Aorta (tissue), 5 donors: ENCODE measurements around the gene GJC1. TPM values are rescaled to one million over a fixed set of nuclear protein-coding genes. Genes with fewer than 3 reads are reported as not detected.

ENCODE experiments used
- ATAC-seq: fragments of 200-7000 bp; cut with Tn5 transposase; one replicate; pipeline ENCODE4 v1.9.1; 2022; ENCODE audit warnings: moderate library complexity; ENCODE audit not compliant: low FRiP score
- DNase-seq, 2 donors: peaks; one replicate each; pipeline ENCODE4 v3.0.0-alpha.2; 2020
- H3K27ac ChIP-seq, 2 donors: one replicate each; pipeline ENCODE4 v1.5.1; 2013; ENCODE audit warnings: low read length in 2 of 2, mild to moderate bottlenecking in 2 of 2, moderate library complexity in 2 of 2, control low read depth in 1 of 2, inconsistent platforms in 1 of 2, low read depth in 1 of 2
- H3K27me3 ChIP-seq, 2 donors: one replicate each; pipeline ENCODE4 v1.6.1; 2013; ENCODE audit warnings: control low read depth in 1 of 2, low read length in 1 of 2, mild to moderate bottlenecking in 1 of 2, moderate library complexity in 1 of 2; ENCODE audit not compliant: insufficient read depth in 2 of 2, control insufficient read depth in 1 of 2
- H3K36me3 ChIP-seq, 2 donors: one replicate each; pipeline ENCODE4 v1.6.1; 2013; ENCODE audit warnings: control low read depth in 1 of 2, low read length in 1 of 2, mild to moderate bottlenecking in 1 of 2; ENCODE audit not compliant: insufficient read depth in 2 of 2, control insufficient read depth in 1 of 2
- H3K4me1 ChIP-seq, 2 donors: one replicate each; pipeline ENCODE4 v1.6.1; 2013; ENCODE audit warnings: low read length in 2 of 2, control low read depth in 1 of 2, mild to moderate bottlenecking in 1 of 2, moderate library complexity in 1 of 2; ENCODE audit not compliant: insufficient read depth in 2 of 2, control insufficient read depth in 1 of 2
- H3K4me3 ChIP-seq, 2 donors: one replicate each; pipeline ENCODE4 v1.5.1; 2013; ENCODE audit warnings: low read length in 2 of 2, control low read depth in 1 of 2, mild to moderate bottlenecking in 1 of 2
- H3K9me3 ChIP-seq: one replicate; pipeline ENCODE4 v1.6.1; 2013; ENCODE audit warnings: mild to moderate bottlenecking, low read length; ENCODE audit not compliant: control insufficient read depth
- WGBS, 2 donors: extraction: QIAGEN DNeasy Blood & Tissue Kit; methylation state at CpG; one replicate each; pipeline ENCODE4 v1.1.7; 2013; 5-methylcytosine and 5-hydroxymethylcytosine counted together
- intact Hi-C, 2 donors: fragments of 100-400 bp; cut with DNase I; formaldehyde crosslinking; loops; one replicate each; pipeline versions ENCODE4 v1.14.2 to v1.15.0; 2022
- polyA plus RNA-seq, 2 donors: library from polyadenylated mRNA; stranded (reverse); fragments of 200-250 nt; gene quantifications; one replicate each; pipeline ENCODE4 v1.2.3, GENCODE V29; 2013
- total RNA-seq, 2 donors: library from RNA; stranded (reverse); fragmentation: NEBNext Ultra II Directional; extraction: Animal tissue kit (Norgen Biotek cat#: 25700); gene quantifications; one replicate each; pipeline ENCODE4 v1.2.1, GENCODE V29; 2021
- donor health status: healthy with polysubstance abuse.
- donor health status: Bipolar disorder and iron deficiency.
- donor health status: DM: no; HTN: no; CAD: no.
- donor health status: DM: no; HTN: no; CAD: no.
- donor health status: DM: yes; HTN: yes; CAD: no.

GJC1 gene
- total and polyA plus RNA-seq, 4 donors: 2.9 to 34.3 (median 14.7) TPM

GRCh38 chr17:44792276-44792675 is 37.8 kb downstream of the GJC1 start:
- 86 to 89% methylated on average over 1 of the region's 1 CpG for WGBS, 2 donors
- Histone ChIP-seq H3K27me3 (no peaks in the 10 kb centered on the region), H3K4me1 (no peaks in the 10 kb centered on the region), H3K36me3 (peaks cover 0 to 1% of the 10 kb centered on the region in 2 donors), H3K27ac (no peak overlapping the region), H3K4me3 (no peak overlapping the region), H3K9me3 (no peaks in the 10 kb centered on the region)
- ATAC-seq (no peak), DNase-seq (no peak)
- intact Hi-C loops: loop anchor here in 1 of 2 donors (5.0 kb wide), 1 partner anchor 35 kb away; no protein-coding TSS in a partner anchor

GRCh38 chr17:44788139-44788538 is 41.9 kb downstream of the GJC1 start:
- ATAC-seq (no peak), DNase-seq (peak in 1 of 2 donors; percentile 12)
- Histone ChIP-seq H3K4me1 (no peaks in the 10 kb centered on the region), H3K27ac (no peak overlapping the region), H3K36me3 (no peaks in the 10 kb centered on the region), H3K9me3 (no peaks in the 10 kb centered on the region), H3K4me3 (no peak overlapping the region), H3K27me3 (no peaks in the 10 kb centered on the region)
- 87 to 93% methylated on average over 7 of the region's 7 CpGs for WGBS, 2 donors
- intact Hi-C loops: no loop called here

DNA sequence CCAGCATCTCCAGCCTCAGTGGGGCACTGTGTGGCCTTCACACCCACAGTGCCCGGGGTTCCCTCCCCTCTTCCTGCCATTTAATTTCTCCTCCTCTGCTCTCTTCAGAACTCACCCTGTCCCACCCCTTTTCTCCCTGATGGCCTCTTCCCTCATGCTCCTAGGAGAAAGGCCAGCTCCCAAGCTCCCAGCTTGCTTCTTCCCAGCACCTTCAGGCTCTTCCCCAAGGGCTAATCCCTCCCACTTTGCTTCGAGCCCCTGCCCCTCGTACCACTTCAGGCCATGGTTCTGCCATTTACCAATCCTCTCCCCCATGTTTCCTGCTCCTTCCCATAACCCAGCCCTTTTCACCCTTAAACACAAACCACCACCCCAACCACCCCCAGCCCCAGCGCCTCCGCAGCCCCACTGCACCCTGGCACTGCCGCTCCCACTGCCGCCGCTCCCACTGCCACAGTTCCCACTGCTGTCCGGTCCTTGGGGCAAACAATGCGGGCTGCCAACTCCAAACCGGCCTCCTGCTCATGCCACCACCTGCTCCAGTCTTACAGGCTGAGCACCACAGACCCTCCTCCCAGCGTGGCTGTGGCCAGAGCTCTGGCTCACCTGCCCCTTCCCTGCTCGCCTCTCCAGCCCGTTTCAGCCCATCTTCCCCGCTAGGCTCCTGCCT is 42.7 kb downstream of the GJC1 start:
- H3K4me1 ChIP-seq: no peaks in the 10 kb centered on the region
- intact Hi-C loops: no loop called here
- no peaks in the 10 kb centered on the region for H3K27me3 ChIP-seq
- H3K27ac ChIP-seq: peak overlapping the region in 1 of 2 donors; percentile 39
- H3K36me3 ChIP-seq: no peaks in the 10 kb centered on the region
- DNase-seq (no peak), ATAC-seq (peak; percentile 44)
- 12 to 23% methylated on average over 15 of the region's 15 CpGs for WGBS, 2 donors
- H3K4me3 ChIP-seq: no peak overlapping the region
- H3K9me3 ChIP-seq: no peaks in the 10 kb centered on the region

DNA sequence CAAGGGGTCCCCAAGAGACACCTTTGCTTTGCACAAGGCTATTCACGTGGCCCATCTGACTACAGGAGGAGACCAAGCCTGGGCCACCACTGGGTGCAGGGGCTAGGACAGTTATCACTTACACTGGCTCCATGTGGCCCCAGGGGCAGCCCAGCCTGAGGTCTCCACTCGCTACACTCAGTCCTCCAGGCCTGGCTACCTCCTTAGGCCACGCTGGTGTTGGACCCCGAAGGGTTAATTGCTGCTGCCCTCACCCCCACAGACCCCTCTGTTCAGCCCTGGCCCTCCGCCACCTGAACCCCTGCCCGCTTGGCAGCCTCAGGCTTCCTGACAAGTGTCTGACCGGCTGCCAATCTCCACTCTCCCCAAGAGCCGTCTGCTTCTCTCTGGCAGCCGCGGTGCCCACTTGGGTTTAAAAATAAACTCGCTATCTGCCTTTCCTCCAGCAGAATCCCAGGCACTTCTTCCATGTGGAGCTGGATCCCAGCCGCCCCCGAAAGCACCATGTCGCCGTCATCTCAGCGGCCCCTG is 43.5 kb downstream of the GJC1 start:
- intact Hi-C loops: no loop called here
- H3K36me3 ChIP-seq: no peaks in the 10 kb centered on the region
- 7 to 9% methylated on average over 16 of the region's 16 CpGs for WGBS, 2 donors
- peak overlapping the region in 1 of 2 donors; percentile 39 for H3K27ac ChIP-seq
- no peaks in the 10 kb centered on the region for H3K4me1 ChIP-seq
- no peaks in the 10 kb centered on the region for H3K9me3 ChIP-seq
- H3K4me3 ChIP-seq: no peak overlapping the region
- H3K27me3 ChIP-seq: no peaks in the 10 kb centered on the region
- ATAC-seq (peak; percentile 33), DNase-seq (no peak)

DNA sequence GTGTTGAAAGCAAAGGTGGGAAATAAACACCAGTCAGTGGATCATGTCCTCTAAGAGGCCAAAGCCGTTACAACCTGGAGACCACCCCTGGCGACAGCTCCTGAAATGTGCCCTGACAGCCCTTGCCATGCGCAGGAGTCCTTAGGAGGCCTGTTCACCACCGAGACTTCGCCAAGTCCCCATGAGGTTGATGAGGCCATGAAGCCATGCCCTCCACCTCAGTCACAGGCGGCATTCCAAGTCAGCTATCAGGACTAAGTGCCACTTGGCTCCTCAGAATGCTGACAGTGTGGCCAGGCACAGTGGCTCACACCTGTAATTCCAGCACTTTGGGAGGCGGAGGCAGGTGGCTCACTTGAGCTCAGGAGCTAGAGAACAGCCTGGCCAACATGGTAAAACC is 44.2 kb downstream of the GJC1 start:
- H3K9me3 ChIP-seq: no peaks in the 10 kb centered on the region
- 74 to 78% methylated on average over 7 of the region's 7 CpGs for WGBS, 2 donors
- ATAC-seq (no peak), DNase-seq (no peak)
- intact Hi-C loops: no loop called here
- no peaks in the 10 kb centered on the region for H3K27me3 ChIP-seq
- no peak overlapping the region for H3K4me3 ChIP-seq
- no peak overlapping the region for H3K27ac ChIP-seq
- H3K4me1 ChIP-seq: no peaks in the 10 kb centered on the region
- no peaks in the 10 kb centered on the region for H3K36me3 ChIP-seq

- H3K27ac ChIP-seq: peak overlapping the region; percentile 18 to 49
- no peak overlapping the region for H3K4me3 ChIP-seq
- DNase-seq (peak in 1 of 2 donors; percentile 18), ATAC-seq (no peak)
- H3K4me1 ChIP-seq: no peaks in the 10 kb centered on the region
- H3K9me3 ChIP-seq: no peaks in the 10 kb centered on the region
- H3K36me3 ChIP-seq: no peaks in the 10 kb centered on the region
- H3K27me3 ChIP-seq: no peaks in the 10 kb centered on the region
- intact Hi-C loops: no loop called here
- WGBS, 2 donors: 3 to 12% methylated on average over 11 of the region's 11 CpGs
Measured at GRCh38 chr17:44782326-44782850, 47.7 kb downstream of the GJC1 start.

DNA sequence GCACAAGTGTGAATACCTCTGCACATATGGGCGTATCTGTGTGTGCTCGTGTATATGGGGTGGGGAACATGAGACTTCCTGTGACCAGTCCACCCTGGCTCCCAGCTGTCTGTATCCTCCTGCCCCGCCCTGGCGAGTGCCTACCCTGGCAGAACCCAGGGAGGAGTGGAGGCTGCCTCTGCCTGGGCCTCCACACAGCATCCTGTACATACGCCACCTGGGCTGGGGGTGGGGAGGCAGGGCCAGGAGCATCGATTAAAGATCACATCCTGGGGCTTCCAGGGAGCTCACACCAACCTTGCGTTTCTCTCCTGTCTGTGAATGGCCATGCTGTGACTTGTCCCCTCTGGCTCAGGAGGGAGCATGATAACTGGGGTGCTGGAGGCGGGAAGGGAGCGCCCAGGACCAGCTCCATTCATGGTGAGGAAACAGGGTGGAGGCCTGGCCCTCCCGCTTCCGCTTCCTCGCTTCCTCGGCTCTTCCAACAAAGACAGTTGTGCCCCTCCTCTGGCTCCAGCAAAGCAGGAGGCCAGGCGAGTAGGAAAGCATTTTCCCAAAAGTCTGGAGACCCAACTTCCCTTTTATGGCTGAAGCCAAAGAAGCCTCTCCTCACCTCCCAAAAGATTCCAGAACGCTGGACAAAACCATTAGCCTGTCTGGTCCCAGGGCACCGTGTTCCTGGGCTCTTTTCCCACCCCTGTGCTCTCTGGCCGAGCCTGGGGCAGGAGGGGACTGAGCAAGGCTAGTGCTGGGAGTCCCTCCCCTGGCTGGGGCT is 48.3 kb downstream of the GJC1 start:
- no peaks in the 10 kb centered on the region for H3K36me3 ChIP-seq
- ATAC-seq: no peak
- peak overlapping the region; percentile 18 to 49 for H3K27ac ChIP-seq
- H3K9me3 ChIP-seq: no peaks in the 10 kb centered on the region
- H3K4me1 ChIP-seq: no peaks in the 10 kb centered on the region
- WGBS, 2 donors: 40 to 51% methylated on average over 17 of the region's 17 CpGs
- no peaks in the 10 kb centered on the region for H3K27me3 ChIP-seq
- H3K4me3 ChIP-seq: no peak overlapping the region
- intact Hi-C loops: no loop called here
- DNase-seq: peak in 1 of 2 donors; percentile 45

GRCh38 chr17:44780845-44781480 is 49.1 kb downstream of the GJC1 start:
- ATAC-seq (no peak), DNase-seq (peak in 1 of 2 donors; percentile 32)
- Histone ChIP-seq H3K36me3 (no peaks in the 10 kb centered on the region), H3K4me1 (no peaks in the 10 kb centered on the region), H3K4me3 (no peak overlapping the region), H3K27me3 (no peaks in the 10 kb centered on the region), H3K27ac (no peak overlapping the region), H3K9me3 (no peaks in the 10 kb centered on the region)
- intact Hi-C loops: no loop called here
- WGBS, 2 donors: 93 to 95% methylated on average over 14 of the region's 14 CpGs
